Left forelimb (tissue), 1 donor: ENCODE data around the gene SBF1.
A peak's percentile ranks its signal among the peaks of the same experiment; 100 is the strongest.
"Not testable (repeated sequence)": the region's sequence is repeated elsewhere in the genome, so short reads cannot be mapped to it uniquely, and the experiment has no call there.

Experiments
- DNase-seq: peaks from one replicate; pipeline ENCODE4 v3.0.0-alpha.2; 2018; ENCODE audit warnings: low spot score

The SBF1 gene

GRCh38 chr22:50445071-50445879 is 29.6 kb downstream of the SBF1 start:
- DNase-seq = no peak

- no peak for DNase-seq
Measured at GRCh38 chr22:50444663-50445062, 30.2 kb downstream of the SBF1 start.

- no peak for DNase-seq
Measured at GRCh38 chr22:50443801-50444625, 30.8 kb downstream of the SBF1 start.

GRCh38 chr22:50443197-50443596 is 31.6 kb downstream of the SBF1 start:
- no peak for DNase-seq

- no peak for DNase-seq
Measured at GRCh38 chr22:50441428-50441993, 33.3 kb downstream of the SBF1 start.

GRCh38 chr22:50440544-50441249 is 34.1 kb downstream of the SBF1 start:
- no peak for DNase-seq

GRCh38 chr22:50439871-50440331 is 34.9 kb downstream of the SBF1 start:
- DNase-seq = peak; percentile 60

GRCh38 chr22:50439314-50439870 is 35.4 kb downstream of the SBF1 start:
- peak; percentile 51 for DNase-seq

- DNase-seq = no peak
Measured at GRCh38 chr22:50438305-50439275, 36.2 kb downstream of the SBF1 start.

- peak; percentile 59 for DNase-seq
Measured at GRCh38 chr22:50437511-50438304, 37.1 kb downstream of the SBF1 start.

GRCh38 chr22:50436841-50437341 is 37.9 kb downstream of the SBF1 start:
- DNase-seq = no peak

- peak; percentile 61 for DNase-seq
Measured at GRCh38 chr22:50436015-50436830, 38.6 kb downstream of the SBF1 start.

- DNase-seq = peak; percentile 63
Measured at GRCh38 chr22:50435291-50436014, 39.4 kb downstream of the SBF1 start.

GRCh38 chr22:50434849-50435248 is 40.0 kb downstream of the SBF1 start:
- peak; percentile 53 for DNase-seq

- DNase-seq = not testable (repeated sequence)
Measured at GRCh38 chr22:50432877-50433510, 41.8 kb downstream of the SBF1 start.

- no peak for DNase-seq
Measured at GRCh38 chr22:50432131-50432876, 42.5 kb downstream of the SBF1 start.
